H1 (cell line): ENCODE results near the gene PCNX1. TPM values are rescaled to one million over a fixed set of nuclear protein-coding genes. Genes with fewer than 3 reads are reported as not detected.

Experiments used
- CTCF ChIA-PET: fragments of 300-600 bp; sonication (Branson Sonifier 250); formaldehyde crosslinking; loops from one replicate; lab custom pipeline; 2021; ENCODE audit not compliant: partially characterized antibody; lab: Charles Lee
- POLR2A ChIA-PET: fragments of 300-600 bp; sonication (Branson Sonifier 250); formaldehyde crosslinking; loops from one replicate; lab custom pipeline; 2021; ENCODE audit warnings: inconsistent platforms; ENCODE audit not compliant: partially characterized antibody; lab: Charles Lee
- DNase-seq, 2 experiments: peaks; one replicate each; pipeline versions ENCODE4 v3.0.0 to v3.0.0-alpha.2; 2010 to 2022; ENCODE audit warnings: low spot score in 2 of 2, low read depth in 1 of 2, mixed read lengths in 1 of 2
- FAIRE-seq: peaks from 2 replicates; lab custom pipeline; 2011; peaks lifted over from hg19 to GRCh38; lab: Jason Lieb, UNC
- H2AFZ ChIP-seq: 2 replicates; pipeline ENCODE4 v1.8.1; 2012; ENCODE audit warnings: low read length, inconsistent platforms
- H2AK5ac ChIP-seq: 2 replicates; pipeline ENCODE4 v1.6.1; 2013; ENCODE audit warnings: low read depth, low read length
- H2BK120ac ChIP-seq: replicated peaks from 2 replicates; pipeline ENCODE3; 2013; ENCODE audit warnings: low read depth, low read length, inconsistent platforms
- H2BK12ac ChIP-seq: 2 replicates; pipeline ENCODE4 v1.6.1; 2013; ENCODE audit warnings: low read depth, low read length
- H2BK15ac ChIP-seq: 2 replicates; pipeline ENCODE4 v1.6.1; 2013; ENCODE audit warnings: low read length
- H2BK20ac ChIP-seq: 2 replicates; pipeline ENCODE4 v1.6.1; 2013; ENCODE audit warnings: low read length
- H2BK5ac ChIP-seq: 2 replicates; pipeline ENCODE4 v1.6.1; 2013; ENCODE audit warnings: low read depth, low read length
- H3K14ac ChIP-seq: 2 replicates; pipeline ENCODE4 v1.6.1; 2013; ENCODE audit warnings: inconsistent platforms; ENCODE audit not compliant: insufficient read length
- H3K18ac ChIP-seq: 2 replicates; pipeline ENCODE4 v1.6.1; 2013; ENCODE audit warnings: low read length; ENCODE audit errors: extremely low read depth
- H3K23ac ChIP-seq: 2 replicates; pipeline ENCODE4 v1.6.1; 2013; ENCODE audit warnings: inconsistent platforms; ENCODE audit not compliant: insufficient read length
- H3K23me2 ChIP-seq: 2 replicates; pipeline ENCODE4 v1.6.1; 2013; ENCODE audit warnings: low read depth, low read length
- H3K27ac ChIP-seq: 2 replicates; pipeline ENCODE4 v1.6.1; 2011; ENCODE audit warnings: low read depth, low read length, inconsistent platforms
- H3K27me3 ChIP-seq, 4 experiments: replicated peaks in 1 of 4; 1 replicate in 1 of 4; 2 replicates in 3 of 4; pipeline versions ENCODE4 v1.6.1 to v1.8.1; 2011 to 2013; ENCODE audit warnings: low read length in 3 of 4, mild to moderate bottlenecking in 3 of 4, inconsistent platforms in 2 of 4, mixed read lengths in 2 of 4, moderate library complexity in 1 of 4; ENCODE audit not compliant: control insufficient read depth in 3 of 4, insufficient read depth in 3 of 4; ENCODE audit errors: extremely low read depth in 1 of 4
- H3K36me3 ChIP-seq, 4 experiments: 2 replicates each; pipeline versions ENCODE4 v1.6.1 to v1.8.1; 2011 to 2013; ENCODE audit warnings: mild to moderate bottlenecking in 4 of 4, low read length in 3 of 4, moderate library complexity in 2 of 4, control low read depth in 1 of 4, inconsistent platforms in 1 of 4; ENCODE audit not compliant: insufficient read depth in 4 of 4, control insufficient read depth in 2 of 4
- H3K4ac ChIP-seq: replicated peaks from 2 replicates; pipeline ENCODE3; 2013; ENCODE audit warnings: low read length, low read depth, mixed read lengths, inconsistent platforms; ENCODE audit not compliant: insufficient read length
- H3K4me1 ChIP-seq, 4 experiments: replicated peaks in 1 of 4; 1 replicate in 1 of 4; 2 replicates in 3 of 4; pipeline versions ENCODE4 v1.6.1 to v1.8.1; 2011 to 2013; ENCODE audit warnings: low read length in 3 of 4, inconsistent platforms in 2 of 4, mixed read lengths in 1 of 4; ENCODE audit not compliant: insufficient read depth in 4 of 4, control insufficient read depth in 3 of 4
- H3K4me2 ChIP-seq, 2 experiments: 2 replicates each; pipeline versions ENCODE4 v1.6.1 to v1.8.1; 2011 to 2013; ENCODE audit warnings: low read depth in 2 of 2, low read length in 2 of 2, control low read depth in 1 of 2, inconsistent platforms in 1 of 2, mild to moderate bottlenecking in 1 of 2; ENCODE audit not compliant: insufficient read depth in 1 of 2
- H3K4me3 ChIP-seq, 4 experiments: fragments of 200-600, 300-600 bp in 1 of 4; sonication (generic), shearing (Covaris generic), sonication (Bioruptor Twin) in 1 of 4; 2 replicates each; pipeline versions ENCODE4 v1.5.1 to v1.8.1; 2011 to 2016; ENCODE audit warnings: low read length in 4 of 4, low read depth in 3 of 4, control low read depth in 2 of 4, inconsistent platforms in 2 of 4, mild to moderate bottlenecking in 2 of 4, mixed read lengths in 1 of 4, moderate library complexity in 1 of 4; ENCODE audit not compliant: insufficient read depth in 2 of 4; ENCODE audit errors: extremely low read depth in 1 of 4
- H3K56ac ChIP-seq: replicated peaks from 2 replicates; pipeline ENCODE3; 2013; ENCODE audit warnings: low read depth, mild to moderate bottlenecking, mixed read lengths, low read length, inconsistent platforms; ENCODE audit not compliant: insufficient read length
- H3K79me1 ChIP-seq: 2 replicates; pipeline ENCODE4 v1.6.1; 2013; ENCODE audit warnings: low read depth, low read length, control low read depth
- H3K79me2 ChIP-seq, 2 experiments: 2 replicates each; pipeline versions ENCODE4 v1.6.1 to v1.8.1; 2012 to 2013; ENCODE audit warnings: low read length in 2 of 2, mild to moderate bottlenecking in 2 of 2, inconsistent platforms in 1 of 2; ENCODE audit not compliant: insufficient read depth in 2 of 2, control insufficient read depth in 1 of 2
- H3K9ac ChIP-seq, 4 experiments: replicated peaks in 1 of 4; 1 replicate in 1 of 4; 2 replicates in 3 of 4; pipeline versions ENCODE4 v1.6.1 to v1.8.1; 2011 to 2013; ENCODE audit warnings: low read depth in 3 of 4, low read length in 3 of 4, control low read depth in 2 of 4, mild to moderate bottlenecking in 2 of 4, moderate library complexity in 2 of 4, inconsistent platforms in 1 of 4; ENCODE audit errors: extremely low read depth in 1 of 4
- H3K9me3 ChIP-seq, 2 experiments: 2 replicates each; pipeline versions ENCODE4 v1.6.1 to v1.8.1; 2012 to 2013; ENCODE audit warnings: mild to moderate bottlenecking in 2 of 2, moderate library complexity in 2 of 2, control low read depth in 1 of 2, inconsistent platforms in 1 of 2, low read depth in 1 of 2, low read length in 1 of 2, mixed read lengths in 1 of 2; ENCODE audit not compliant: insufficient read depth in 2 of 2
- H4K20me1 ChIP-seq, 2 experiments: replicated peaks in 1 of 2; 2 replicates each; pipeline versions ENCODE3 to v1.8.1; 2011 to 2013; ENCODE audit warnings: inconsistent platforms in 2 of 2, low read length in 2 of 2, mild to moderate bottlenecking in 1 of 2; ENCODE audit not compliant: insufficient read depth in 2 of 2, control insufficient read depth in 1 of 2
- H4K5ac ChIP-seq: 2 replicates; pipeline ENCODE4 v1.6.1; 2013; ENCODE audit warnings: low read length, low read depth, mixed read lengths, inconsistent platforms; ENCODE audit not compliant: insufficient read length
- H4K8ac ChIP-seq: 2 replicates; pipeline ENCODE4 v1.8.0; 2013; ENCODE audit warnings: mild to moderate bottlenecking, moderate library complexity, low read length, inconsistent platforms; ENCODE audit not compliant: insufficient read depth; ENCODE audit errors: extremely low read depth
- H4K91ac ChIP-seq: replicated peaks from 2 replicates; pipeline ENCODE3; 2013; ENCODE audit warnings: low read length, mixed read lengths, inconsistent platforms; ENCODE audit not compliant: insufficient read length
- RBBP5 ChIP-seq: IDR thresholded peaks from 2 replicates; pipeline ENCODE4 v1.7.1; 2012; ENCODE audit warnings: low read depth, mild to moderate bottlenecking, inconsistent platforms, low read length, moderate library complexity, borderline replicate concordance
- WGBS, 2 experiments: shearing (Covaris generic) in 1 of 2; methylation state at CpG; one replicate each; pipeline versions ENCODE4 v1.1.6 to v1.1.7; 2013 to 2015; ENCODE audit warnings: low lambda C conversion rate in 2 of 2, mixed read lengths in 2 of 2, inconsistent platforms in 1 of 2, low coverage in 1 of 2, missing lambda C conversion rate in 1 of 2; ENCODE audit not compliant: insufficient replicate concordance in 2 of 2, insufficient coverage in 1 of 2, insufficient read length in 1 of 2; ENCODE audit errors: extremely low coverage in 1 of 2, missing lambda C conversion rate in 1 of 2; 5-methylcytosine and 5-hydroxymethylcytosine counted together
- polyA plus RNA-seq, 7 experiments: library from polyadenylated mRNA; depleted of rRNA in 3 of 7; stranded (reverse) in 5 of 7; unstranded in 2 of 7; fragments of >200 nt in 5 of 7; fragments of 200-250 nt in 2 of 7; gene quantifications; 1 replicate in 5 of 7; 2 replicates in 1 of 7; 4 replicates in 1 of 7; pipeline versions ENCODE4 v1.2.1 to v1.2.3, GENCODE V29; 2011 to 2013; ENCODE audit warnings: missing spikeins in 2 of 7, mixed read lengths in 2 of 7
- total RNA-seq: library from RNA; stranded (reverse); fragmentation: NEBNext Ultra II Directional; extraction: Animal tissue kit (Norgen Biotek cat#: 25700); gene quantifications from 2 replicates; pipeline ENCODE4 v1.2.1, GENCODE V29; 2021

PCNX1 gene
- total and polyA plus RNA-seq, 2 of the 8 experiments (the other 6 are each of a cell fraction or from before 2014, with no cell fraction given) = 37.7 to 53.2 TPM

DNA sequence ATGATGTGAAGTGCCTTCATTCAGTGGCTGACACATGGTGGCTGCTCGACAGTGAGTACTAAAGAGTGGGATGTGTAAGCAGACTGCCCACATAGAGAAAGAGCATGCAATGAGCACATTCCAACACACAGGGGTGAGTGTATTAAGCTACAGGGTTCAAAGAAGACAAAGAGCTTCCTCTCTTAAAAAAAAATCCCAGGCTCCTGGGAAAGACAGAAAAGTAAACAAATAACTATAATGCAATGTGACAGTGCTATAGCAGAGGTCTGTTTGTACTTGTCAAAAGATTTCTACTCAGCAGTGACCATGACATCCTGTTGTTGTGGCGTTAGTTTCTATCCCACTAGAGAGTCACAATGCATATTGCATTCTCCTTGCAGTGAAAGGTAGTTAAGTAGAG lies 12.4 kb upstream of the PCNX1 start:
- ChIA-PET POLR2A (interaction anchor here (1.2 to 2.5 kb wide), 2 partner anchors 12 to 16 kb away, joined by 3 to 7 read pairs; partner anchors contain the start of gene PCNX1), CTCF (interaction anchor here (1.0 to 1.6 kb wide), 3 partner anchors 10 to 77 kb away, joined by 3 to 11 read pairs (median 4); partner anchors contain the start of gene PCNX1)
- DNase-seq (no peak), FAIRE-seq (no peak)
- Histone ChIP-seq H3K18ac (no peak overlapping the region), H4K91ac (no peak overlapping the region), H2AFZ (no peak overlapping the region), H2BK20ac (no peak overlapping the region), H2BK15ac (no peak overlapping the region), H3K27me3 (no peaks in the 10 kb centered on the region), H2AK5ac (no peak overlapping the region), H2BK5ac (no peak overlapping the region), H2BK12ac (no peak overlapping the region), H4K8ac (no peak overlapping the region), H3K79me2 (no peaks in the 10 kb centered on the region), H3K9ac (no peak overlapping the region), H3K36me3 (no peaks in the 10 kb centered on the region), H3K79me1 (no peaks in the 10 kb centered on the region), H3K4me1 (no peaks in the 10 kb centered on the region), H3K4me3 (no peak overlapping the region), H3K23me2 (no peaks in the 10 kb centered on the region), H3K4ac (no peak overlapping the region), H3K9me3 (no peaks in the 10 kb centered on the region), H3K4me2 (no peak overlapping the region), H3K23ac (no peak overlapping the region), H4K20me1 (no peaks in the 10 kb centered on the region), H3K14ac (no peak overlapping the region), H2BK120ac (no peak overlapping the region), H3K27ac (no peak overlapping the region), H4K5ac (no peak overlapping the region), H3K56ac (no peak overlapping the region)
- 78% methylated on average over 2 of the region's 2 CpGs; no CpG with 5 or more reads in 1 of the 2 experiments for WGBS, 2 experiments
- TF ChIP-seq RBBP5 = no peak
